ENCODE measurements around the gene CAPS. TPM values are rescaled to one million over a fixed set of nuclear protein-coding genes. Genes with fewer than 3 reads are reported as not detected.
"Not testable (repeated sequence)": the region's sequence is repeated elsewhere in the genome, so short reads cannot be mapped to it uniquely, and the experiment has no call there.

The CAPS gene
- total RNA-seq, 1 donor from 2014 or later: 2.7 TPM

DNA sequence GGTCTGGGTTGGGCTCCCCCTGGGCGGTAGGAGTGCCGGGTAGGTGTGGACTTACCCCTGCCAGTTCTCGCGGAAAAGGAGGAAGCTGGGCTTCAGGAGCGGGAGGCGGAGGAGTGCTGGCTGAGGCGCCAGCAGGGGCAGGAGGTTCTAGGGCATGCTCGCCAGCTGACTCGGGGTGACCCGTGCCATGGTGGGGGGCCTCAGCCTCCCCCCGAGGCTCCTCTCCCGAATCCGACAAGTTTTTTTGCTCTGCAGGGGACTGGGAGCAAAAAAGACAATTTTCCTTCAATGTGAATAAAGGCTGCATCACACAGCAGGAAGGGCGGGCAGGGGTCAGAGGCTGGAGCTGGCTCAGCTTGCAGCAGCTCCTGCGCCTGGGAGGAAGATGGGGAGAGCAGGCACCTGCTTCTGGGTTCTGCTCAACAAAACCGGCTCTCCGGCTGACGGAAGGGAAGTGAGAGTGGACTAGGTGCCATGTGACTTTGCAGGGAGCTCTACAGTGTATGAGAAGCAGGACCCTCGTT lies 37.3 kb downstream of the CAPS start:
- intact Hi-C loops (cut with DNase I): no loop called here
- no peak for DNase-seq (ENCODE audit: low spot score)

DNA sequence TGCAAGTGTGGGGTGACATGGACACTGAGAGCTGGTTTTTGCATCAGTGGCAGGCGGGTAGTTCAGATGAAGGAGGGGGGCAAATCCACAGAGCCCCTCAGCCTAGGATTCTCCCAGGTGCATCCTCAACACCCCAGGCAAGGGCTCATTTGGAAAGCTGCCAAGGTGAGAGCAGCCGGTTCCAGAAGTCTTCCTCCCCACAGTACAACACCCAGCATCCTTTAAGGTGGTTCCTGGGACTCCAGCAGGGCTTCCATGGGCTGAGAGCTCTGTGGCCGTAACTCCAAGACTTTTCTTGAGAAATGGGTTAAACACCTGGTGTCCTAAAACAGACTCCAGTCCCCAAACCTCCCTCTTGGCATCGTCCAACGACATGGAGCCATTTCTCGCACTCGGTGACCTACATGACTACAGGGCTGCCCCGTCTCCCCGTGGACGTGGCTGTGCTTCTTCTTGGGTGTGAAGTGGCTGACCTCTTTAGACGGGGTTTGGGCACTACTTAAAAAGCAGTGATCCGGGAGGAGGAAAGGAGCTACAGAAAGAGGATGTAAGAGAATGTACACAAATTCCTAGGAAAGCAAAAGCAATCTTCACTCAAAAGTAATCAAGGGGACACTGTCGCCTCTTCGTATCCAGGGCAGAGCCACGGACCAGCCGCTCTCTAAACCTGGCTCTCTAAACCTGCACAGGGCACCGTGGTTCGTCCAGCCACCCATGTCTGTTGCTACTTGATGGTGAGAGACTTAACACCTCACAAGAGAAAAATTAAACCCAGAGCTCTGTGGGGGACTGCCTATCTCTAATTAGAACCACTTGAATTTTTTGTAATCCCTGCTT lies 38.4 kb downstream of the CAPS start:
- DNase-seq (ENCODE audit: low spot score): no peak
- intact Hi-C loops (cut with DNase I): no loop called here

DNA sequence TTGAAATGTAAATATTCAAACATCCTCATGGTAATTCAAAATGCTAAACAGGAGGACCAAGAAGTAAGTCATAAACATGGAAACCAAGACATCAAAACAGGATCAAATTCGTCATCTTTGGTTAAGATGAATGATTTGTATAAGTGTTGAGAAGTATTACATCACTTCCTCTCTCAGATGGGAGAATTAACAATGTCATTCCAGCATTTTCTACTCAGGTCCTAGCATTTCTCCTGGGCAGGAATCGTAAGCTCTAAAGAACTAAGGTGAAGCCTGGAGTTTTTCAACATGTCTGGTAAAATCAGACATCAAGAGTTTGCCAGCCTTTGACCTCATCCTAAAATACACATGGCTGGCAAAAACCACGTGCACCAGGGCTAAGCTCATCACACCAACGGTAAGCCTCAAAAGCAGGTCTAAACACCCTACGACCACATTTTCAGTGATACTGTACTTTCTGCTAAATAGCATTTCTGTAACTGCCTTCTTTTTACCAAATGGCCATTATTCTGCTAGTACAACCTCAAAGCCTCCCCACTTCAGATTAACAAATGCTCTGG lies 39.1 kb downstream of the CAPS start:
- DNase-seq (ENCODE audit: low spot score): no peak
- intact Hi-C loops (cut with DNase I): no loop called here

DNA sequence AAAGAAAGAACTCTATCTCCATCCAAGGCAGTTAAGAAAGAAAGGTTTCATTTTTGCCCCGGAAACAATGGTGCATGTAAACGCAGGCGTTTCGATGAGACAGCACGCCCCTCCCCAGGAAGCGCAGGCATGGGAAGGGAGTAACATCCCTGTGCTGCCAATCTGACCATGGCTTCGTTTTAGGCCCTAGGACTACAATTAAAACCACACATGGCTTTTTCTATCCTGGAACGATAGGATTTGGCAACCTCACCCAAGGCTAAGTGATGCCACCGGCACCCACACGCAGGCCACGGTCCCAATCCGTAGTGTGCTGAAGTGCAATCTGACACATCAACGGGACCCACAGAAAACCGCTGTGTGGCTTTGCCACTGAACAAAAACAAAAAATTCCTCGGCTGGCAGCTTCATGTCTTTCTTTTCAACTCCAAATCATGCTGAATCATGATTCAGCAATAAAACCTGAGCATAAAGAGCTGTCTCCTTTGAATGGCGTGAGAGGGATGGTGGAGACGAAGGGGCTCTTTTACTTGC lies 39.7 kb downstream of the CAPS start:
- DNase-seq (ENCODE audit: low spot score): no peak
- intact Hi-C loops (cut with DNase I): no loop called here

DNA sequence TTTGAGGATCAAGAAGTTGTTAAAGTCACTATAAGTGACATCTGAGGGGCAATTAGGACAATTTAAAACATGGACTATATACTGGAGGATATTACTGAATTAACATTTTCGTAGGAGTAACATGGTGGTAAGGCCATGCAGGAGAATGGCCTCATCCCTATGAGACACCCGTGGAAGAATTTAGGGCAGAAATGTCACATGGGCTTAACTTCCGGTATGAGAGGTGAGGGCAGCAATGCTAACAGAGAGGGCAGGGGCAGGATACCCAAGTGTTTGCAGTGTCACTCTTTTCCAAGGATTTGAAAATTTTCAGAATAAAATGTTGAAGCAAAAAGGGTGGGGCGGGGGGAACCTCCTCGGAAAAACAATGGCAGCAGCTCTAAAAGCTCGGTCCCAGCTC lies 40.2 kb downstream of the CAPS start:
- no peak for DNase-seq (ENCODE audit: low spot score)
- intact Hi-C loops (cut with DNase I): no loop called here

DNA sequence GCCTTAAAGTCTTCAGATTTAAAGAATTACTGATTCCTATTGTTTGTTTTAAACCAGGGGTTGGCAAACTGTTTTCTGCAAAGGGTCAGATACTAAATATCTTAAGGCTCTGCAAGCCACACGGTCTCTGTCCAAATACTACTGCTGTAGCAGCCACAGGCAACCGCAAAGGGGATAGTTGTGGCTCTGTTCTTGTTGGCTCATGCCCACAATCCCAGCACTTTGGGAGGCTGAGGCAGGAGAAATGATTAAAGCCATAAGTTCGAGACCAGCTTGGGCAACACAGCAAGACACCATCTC lies 41.5 kb downstream of the CAPS start:
- DNase-seq (ENCODE audit: low spot score): no peak
- intact Hi-C loops (cut with DNase I): loop anchor here (5.0 kb wide), 1 partner anchor 128 kb away; no protein-coding TSS in a partner anchor

DNA sequence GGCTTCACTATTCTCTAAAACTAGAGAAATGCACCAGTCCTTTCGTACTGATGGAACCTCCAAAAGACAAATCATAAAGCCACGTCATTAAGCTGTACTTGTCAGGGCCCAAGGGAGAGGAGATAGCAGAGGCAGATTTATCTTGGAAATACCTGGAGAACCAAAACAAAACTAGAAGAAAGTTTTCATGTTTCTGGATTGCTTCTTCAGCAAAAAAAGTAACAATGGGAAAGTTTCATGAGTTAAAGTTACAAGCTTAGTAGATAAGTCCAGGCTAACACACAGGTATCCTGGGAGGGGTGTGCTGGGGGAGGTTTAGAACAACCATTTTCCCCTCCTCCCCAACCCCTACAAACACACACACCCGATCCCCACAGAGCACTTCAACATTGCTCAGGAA lies 42.3 kb downstream of the CAPS start:
- intact Hi-C loops (cut with DNase I): loop anchor here (5.0 kb wide), 1 partner anchor 129 kb away; no protein-coding TSS in a partner anchor
- no peak for DNase-seq (ENCODE audit: low spot score)

DNA sequence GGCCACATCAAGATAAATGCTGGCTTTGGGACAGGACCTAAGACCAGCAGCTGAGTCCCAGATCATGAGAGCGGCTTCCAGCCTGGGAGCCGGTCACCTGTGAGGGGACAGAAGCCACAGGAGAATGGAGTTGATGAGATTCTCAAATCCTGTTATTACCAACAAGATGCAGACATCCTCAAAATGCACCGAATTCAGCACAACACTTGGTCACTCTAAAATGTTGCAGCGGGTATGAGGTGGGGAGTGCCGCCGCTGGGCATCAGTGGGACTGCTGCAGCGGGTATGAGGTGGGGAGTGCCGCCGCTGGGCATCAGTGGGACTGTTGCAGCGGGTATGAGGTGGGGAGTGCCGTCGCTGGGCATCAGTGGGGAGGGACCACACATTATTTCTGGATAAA lies 42.7 kb downstream of the CAPS start:
- intact Hi-C loops (cut with DNase I): loop anchor here (5.0 kb wide), 1 partner anchor 129 kb away; no protein-coding TSS in a partner anchor
- DNase-seq (ENCODE audit: low spot score): no peak

DNA sequence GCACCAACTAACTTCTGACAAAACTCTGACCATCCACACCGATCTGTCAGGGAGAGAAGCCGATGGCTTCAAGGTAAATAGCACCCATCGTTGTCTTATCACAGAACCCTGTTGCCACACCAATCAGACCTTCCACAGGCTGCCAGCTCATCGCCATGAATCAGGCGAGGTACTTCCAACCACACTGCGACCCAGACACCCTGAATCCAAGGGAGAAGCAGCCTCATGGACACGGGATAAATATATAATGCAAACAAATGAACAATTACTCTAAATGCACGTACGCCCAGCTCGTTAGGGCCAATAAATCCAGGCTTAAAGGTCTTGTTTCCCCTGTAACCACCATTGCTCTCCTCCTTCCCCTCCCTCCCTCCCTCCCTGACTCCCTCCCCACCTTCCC lies 43.1 kb downstream of the CAPS start:
- no peak for DNase-seq (ENCODE audit: low spot score)
- intact Hi-C loops (cut with DNase I): loop anchor here (5.0 kb wide), 1 partner anchor 130 kb away; no protein-coding TSS in a partner anchor

DNA sequence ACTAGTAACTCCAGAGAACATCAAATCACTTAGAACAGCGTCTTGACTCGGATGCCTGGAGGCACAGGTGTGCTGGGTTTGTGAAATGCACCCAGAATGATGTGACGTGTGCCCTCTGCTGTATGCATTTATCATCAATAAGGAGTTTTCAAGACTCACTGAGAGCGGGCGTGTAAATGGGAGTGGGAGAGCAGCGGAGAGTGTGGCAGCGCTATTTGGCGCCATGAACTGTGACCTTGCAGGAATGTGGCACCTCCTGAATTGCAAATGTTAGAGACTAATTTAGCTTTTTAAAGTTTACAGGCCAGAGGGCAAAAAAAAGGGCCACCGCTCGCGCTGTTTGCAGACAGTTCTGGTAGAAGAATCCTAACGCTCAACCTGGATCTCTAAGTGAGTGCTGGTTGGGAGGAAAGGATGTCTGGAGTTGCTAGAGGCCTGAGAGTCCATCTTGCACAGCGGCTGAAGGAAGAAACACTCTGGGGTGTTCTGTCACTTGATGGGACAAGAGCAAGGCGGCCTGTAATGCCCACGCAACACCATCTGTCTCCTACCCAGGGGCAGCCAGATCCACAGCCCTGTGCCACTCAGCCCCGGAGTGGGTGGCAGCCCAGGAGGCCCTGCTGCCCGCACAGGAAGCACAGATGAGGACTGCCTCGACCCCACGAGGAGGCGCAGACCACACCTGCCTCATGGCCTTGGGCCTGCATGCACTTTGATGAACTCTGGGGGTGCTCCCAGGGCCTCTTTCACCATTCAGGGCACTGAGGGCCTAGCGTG lies 44.2 kb downstream of the CAPS start:
- DNase-seq (ENCODE audit: low spot score): no peak
- intact Hi-C loops (cut with DNase I): loop anchor here (5.0 kb wide), 1 partner anchor 131 kb away; no protein-coding TSS in a partner anchor

DNA sequence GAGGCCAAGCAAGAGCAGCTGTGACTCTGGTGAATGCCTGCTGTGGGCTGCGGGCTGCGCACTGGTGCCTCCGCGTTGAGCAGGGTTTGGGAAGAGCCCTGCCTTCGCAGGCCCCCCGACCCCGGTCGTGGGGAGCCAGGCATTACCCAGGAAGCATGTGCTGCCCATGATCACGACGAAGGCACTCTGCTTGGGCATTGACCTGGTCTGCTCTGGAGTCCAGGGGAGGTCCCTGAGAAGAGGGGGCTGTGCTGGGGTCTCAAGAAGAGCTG lies 44.7 kb downstream of the CAPS start:
- intact Hi-C loops (cut with DNase I): loop anchor here (5.0 kb wide), 1 partner anchor 131 kb away; no protein-coding TSS in a partner anchor
- DNase-seq (ENCODE audit: low spot score): no peak

DNA sequence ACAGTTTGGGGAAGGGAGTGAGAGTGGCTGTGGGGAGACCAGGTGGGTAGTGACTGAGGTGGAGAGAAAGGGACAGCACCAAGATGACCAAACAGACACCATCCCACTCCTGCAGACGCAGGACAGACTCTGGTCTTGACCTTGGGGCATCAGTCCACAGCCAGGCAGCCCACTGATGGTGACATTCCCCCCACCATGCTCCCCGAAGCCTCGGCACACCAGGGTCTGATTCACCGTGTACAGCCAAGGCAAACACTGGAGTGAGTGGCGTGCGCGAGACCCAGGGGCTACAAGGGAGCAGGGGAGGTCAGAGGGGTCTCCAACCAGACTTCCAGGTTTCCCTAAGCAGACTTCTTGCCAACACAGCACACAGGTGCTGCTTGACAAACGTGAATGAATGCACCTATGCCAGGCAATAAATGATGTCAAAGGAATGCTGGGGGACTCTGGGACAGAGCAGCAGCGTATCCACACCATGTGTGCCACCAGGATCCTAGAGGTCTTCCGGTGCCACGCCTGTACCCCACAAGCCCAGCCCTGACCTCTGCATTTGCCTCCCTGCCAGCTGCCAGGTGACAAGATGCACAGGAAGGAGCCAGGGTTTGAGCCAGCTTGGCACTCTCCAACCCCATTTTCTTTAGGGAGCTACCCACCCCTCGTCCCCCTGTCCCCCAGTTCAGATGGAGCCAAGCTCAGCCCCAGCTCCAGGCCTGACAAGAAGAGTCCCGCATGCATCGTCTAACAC lies 45.4 kb downstream of the CAPS start:
- DNase-seq (ENCODE audit: low spot score): no peak
- intact Hi-C loops (cut with DNase I): loop anchor here (5.0 kb wide), 1 partner anchor 132 kb away; no protein-coding TSS in a partner anchor

DNA sequence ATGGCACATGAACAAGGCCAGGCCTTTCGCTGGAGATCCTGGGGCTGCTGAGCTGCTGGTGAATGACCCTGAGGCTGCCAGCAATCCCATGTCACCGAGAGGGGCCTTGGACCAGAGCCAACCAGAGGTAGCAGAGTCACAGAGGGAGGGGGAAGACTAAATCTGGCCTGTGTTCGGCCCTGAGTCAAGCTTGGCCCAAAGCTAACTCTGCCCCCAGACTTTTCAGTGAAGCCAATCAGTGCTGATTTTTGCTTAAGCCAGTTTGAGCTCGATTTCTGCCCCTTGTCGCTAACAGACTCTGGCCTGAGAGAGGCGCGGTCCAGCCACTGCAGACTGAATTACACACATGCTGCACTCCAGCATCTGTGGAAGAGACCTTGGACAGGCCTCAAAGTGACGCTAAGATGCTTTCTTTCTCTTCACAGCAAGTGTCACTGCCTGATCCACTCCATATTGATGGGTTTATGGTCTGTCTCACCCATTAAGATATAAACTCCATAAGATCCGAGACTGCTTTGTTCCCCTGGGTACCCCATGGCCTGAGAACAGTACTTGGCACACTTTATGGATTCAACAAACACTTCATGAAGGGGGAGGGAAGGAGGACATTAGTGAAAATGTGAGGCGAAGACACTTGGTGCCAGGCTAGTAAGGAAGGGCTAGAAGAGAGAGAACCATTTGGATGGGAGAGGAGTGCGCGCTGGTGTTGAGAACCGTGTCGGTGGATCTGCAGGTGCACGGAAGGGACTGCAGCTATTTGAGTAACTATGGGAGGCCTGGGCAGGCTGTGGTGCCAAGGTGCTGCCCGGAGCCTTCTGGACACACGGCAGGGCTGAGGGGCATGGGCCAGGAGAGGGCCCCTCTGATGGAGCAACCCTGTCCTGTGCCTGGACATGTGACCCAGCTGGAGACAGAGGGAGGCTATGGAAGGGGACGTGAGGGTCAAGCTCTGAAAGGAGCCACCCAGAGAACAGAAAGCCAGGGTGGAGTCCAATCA lies 46.2 kb downstream of the CAPS start:
- intact Hi-C loops (cut with DNase I): no loop called here
- no peak for DNase-seq (ENCODE audit: low spot score)

DNA sequence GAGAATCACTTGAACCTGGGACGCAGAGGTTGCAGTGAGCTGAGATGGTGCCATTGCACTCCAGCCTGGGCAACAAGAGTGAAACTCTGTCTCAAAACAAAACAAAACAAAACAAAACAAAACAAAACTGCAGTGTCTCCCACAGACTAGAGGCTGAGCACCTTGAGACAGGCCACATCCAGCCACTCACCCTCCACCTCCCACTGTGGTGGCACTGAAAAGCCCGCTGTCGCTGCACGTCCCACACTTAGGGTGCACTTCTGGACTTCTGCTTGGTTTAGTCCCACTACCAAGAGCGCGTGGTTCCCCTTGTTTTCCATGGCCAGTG lies 47.6 kb downstream of the CAPS start:
- intact Hi-C loops (cut with DNase I): not testable (repeated sequence)

DNA sequence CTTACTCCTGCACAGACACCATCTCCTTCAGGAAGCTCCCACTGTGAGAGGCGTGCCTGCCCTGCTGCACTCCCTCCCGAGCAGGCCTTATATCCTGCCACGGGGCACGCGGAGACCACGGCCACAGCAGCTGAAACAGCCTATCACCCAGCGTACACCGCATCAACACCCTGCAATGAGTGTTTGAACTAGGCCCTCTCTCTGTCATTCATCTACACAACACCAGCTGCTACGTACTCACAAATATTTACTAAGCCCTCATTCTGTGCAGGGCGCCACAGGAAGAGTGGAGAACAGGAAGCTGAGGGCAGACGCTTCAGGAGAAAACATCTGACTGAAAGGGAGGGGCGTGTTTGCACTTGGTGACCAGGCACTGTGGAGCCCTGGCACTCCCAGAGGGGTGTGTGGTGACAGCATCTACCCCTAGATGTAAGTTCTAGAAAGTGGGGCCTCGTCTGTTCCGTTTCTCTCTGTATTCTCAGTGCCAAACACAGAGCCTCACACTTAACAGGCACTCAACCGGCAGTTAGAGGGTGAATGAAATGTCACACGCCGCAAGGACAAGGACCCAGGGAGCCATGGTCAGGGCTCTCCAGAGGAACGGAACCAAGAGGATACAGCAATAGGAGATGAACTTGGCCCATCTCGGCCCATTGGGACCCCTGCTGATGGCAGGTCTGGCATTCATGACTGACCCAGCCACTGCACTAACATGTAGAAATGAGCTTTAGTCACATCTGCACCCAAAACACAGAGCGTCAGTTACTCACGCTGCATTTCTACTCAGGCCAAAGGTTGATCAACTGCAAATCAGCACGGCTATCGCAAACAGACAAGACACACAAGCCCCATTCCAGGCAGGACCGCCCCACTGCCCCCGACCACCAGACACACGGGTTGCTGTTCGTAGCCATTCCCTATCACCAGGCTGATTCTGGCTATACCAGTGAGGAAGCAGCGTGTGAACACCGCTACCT lies 48.2 kb downstream of the CAPS start:
- intact Hi-C loops (cut with DNase I): no loop called here
- DNase-seq (ENCODE audit: low spot score): no peak

More for the DNA sequence above, 47.6 kb downstream of the CAPS start:
- DNase-seq (ENCODE audit: low spot score): not testable (repeated sequence)

DNA sequence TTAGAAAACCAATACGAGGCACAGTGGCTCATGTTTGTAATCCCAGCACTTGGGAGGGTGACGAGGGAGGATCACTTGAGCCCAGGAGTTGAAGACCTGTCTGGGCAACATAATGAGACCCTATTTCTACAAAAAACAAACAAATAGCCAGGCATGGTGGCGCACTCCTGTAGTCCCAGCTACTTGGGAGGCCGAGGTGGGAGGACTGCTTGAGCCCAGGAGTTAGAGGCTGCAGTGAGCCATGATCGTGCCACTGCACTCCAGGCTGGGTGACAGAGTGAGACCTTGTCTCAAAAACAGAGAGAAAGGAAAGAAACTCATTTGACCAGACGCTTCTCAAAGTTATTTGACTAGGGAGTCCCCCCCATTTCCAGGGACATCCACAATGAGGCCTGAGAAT lies 49.2 kb downstream of the CAPS start:
- DNase-seq (ENCODE audit: low spot score); intact Hi-C loops (cut with DNase I): not testable (repeated sequence)

DNA sequence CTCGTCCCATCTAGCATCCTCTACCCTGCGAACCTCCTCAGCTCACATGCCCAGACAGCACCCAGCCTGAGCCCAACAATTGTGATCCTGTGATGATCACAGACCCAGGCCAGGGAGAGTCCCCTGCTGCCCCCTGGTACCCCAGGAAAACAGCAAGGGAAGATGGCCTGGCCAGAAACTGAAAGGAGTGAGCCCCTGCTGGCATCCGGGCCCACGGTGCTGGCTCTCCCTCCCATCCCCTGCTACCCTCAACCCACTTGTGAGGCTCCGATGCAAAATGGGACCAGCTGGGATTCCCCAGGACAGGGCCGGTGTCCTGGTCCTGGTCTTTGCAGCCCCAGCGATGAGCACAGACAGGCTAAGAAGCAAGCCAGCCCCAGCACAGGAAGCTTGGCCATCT lies 49.8 kb downstream of the CAPS start:
- intact Hi-C loops (cut with DNase I): no loop called here
- no peak for DNase-seq (ENCODE audit: low spot score)
